ENCODE measurements around the gene CHD8. TPM values are rescaled to one million over a fixed set of nuclear protein-coding genes. Genes with fewer than 3 reads are reported as not detected.

The CHD8 gene
- total and polyA plus RNA-seq, 10 of the 15 experiments (the other 5 are each of a cell fraction or from before 2014, with no cell fraction given): 20.2 to 79.5 (median 35.5) TPM

DNA sequence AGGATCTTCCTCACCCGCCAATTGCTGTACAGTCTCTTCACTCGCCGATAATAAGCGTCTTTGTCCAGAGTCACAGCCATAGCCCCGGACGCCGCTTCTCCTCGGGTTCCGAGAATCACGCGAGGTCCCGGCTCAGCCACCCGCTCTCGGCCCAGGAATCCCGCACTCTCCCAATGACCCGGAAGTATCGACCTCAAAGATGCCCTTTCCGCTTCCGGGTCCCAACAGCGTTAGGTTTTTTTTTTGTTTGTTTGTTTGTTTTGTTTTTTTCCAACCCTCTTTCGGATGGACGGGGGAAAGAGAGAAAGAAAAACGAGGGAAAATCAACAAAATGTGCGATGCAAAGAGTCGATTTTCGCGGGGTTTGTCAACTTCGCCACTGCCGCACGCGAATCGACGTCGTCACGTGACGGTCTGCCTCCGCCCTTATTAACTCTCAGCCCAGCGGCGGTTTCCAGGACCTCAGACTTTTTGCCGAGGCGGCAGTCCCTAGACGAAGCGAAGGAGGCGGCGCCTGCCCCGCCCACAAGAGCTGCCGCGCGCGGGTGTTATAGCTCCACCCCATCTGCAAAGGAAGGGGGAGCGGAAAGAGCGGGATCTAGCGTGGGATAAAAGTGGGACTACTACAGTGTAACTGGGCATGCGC lies 72.0 kb downstream of the CHD8 start, which contains the start of gene SUPT16H (continued):
- TF ChIP-seq, protein P1, sequence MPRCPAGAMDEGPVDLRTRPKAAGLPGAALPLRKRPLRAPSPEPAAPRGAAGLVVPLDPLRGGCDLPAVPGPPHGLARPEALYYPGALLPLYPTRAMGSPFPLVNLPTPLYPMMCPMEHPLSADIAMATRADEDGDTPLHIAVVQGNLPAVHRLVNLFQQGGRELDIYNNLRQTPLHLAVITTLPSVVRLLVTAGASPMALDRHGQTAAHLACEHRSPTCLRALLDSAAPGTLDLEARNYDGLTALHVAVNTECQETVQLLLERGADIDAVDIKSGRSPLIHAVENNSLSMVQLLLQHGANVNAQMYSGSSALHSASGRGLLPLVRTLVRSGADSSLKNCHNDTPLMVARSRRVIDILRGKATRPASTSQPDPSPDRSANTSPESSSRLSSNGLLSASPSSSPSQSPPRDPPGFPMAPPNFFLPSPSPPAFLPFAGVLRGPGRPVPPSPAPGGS (IDR thresholded peaks at IDR 0.05; ENCODE audit: borderline replicate concordance, insufficient read depth, low read depth, low read length, poor library complexity, severe bottlenecking): no peak
- TF ChIP-seq IRF5 (IDR thresholded peaks at IDR 0.05; ENCODE audit: borderline replicate concordance): no peak
- TF ChIP-seq RFX5 (IDR thresholded peaks at IDR 0.05; ENCODE audit: low read depth, low read length): no peak
- no peak for TF ChIP-seq EZH2 (IDR thresholded peaks at IDR 0.05; ENCODE audit: borderline replicate concordance, control insufficient read depth, low read depth, low read length)
- no peak for TF ChIP-seq SMARCA5 (IDR thresholded peaks at IDR 0.05)
- TF ChIP-seq, protein P2, sequence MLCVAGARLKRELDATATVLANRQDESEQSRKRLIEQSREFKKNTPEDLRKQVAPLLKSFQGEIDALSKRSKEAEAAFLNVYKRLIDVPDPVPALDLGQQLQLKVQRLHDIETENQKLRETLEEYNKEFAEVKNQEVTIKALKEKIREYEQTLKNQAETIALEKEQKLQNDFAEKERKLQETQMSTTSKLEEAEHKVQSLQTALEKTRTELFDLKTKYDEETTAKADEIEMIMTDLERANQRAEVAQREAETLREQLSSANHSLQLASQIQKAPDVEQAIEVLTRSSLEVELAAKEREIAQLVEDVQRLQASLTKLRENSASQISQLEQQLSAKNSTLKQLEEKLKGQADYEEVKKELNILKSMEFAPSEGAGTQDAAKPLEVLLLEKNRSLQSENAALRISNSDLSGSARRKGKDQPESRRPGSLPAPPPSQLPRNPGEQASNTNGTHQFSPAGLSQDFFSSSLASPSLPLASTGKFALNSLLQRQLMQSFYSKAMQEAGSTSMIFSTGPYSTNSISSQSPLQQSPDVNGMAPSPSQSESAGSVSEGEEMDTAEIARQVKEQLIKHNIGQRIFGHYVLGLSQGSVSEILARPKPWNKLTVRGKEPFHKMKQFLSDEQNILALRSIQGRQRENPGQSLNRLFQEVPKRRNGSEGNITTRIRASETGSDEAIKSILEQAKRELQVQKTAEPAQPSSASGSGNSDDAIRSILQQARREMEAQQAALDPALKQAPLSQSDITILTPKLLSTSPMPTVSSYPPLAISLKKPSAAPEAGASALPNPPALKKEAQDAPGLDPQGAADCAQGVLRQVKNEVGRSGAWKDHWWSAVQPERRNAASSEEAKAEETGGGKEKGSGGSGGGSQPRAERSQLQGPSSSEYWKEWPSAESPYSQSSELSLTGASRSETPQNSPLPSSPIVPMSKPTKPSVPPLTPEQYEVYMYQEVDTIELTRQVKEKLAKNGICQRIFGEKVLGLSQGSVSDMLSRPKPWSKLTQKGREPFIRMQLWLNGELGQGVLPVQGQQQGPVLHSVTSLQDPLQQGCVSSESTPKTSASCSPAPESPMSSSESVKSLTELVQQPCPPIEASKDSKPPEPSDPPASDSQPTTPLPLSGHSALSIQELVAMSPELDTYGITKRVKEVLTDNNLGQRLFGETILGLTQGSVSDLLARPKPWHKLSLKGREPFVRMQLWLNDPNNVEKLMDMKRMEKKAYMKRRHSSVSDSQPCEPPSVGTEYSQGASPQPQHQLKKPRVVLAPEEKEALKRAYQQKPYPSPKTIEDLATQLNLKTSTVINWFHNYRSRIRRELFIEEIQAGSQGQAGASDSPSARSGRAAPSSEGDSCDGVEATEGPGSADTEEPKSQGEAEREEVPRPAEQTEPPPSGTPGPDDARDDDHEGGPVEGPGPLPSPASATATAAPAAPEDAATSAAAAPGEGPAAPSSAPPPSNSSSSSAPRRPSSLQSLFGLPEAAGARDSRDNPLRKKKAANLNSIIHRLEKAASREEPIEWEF (IDR thresholded peaks at IDR 0.05; ENCODE audit: insufficient replicate concordance, low read depth, low read length): no peak
- TF ChIP-seq TCF7 (IDR thresholded peaks at IDR 0.05; ENCODE audit: borderline replicate concordance): no peak
- TF ChIP-seq SIN3A (IDR thresholded peaks at IDR 0.05; ENCODE audit: low read depth, low read length): peak; percentile 78
- TF ChIP-seq, protein P3, sequence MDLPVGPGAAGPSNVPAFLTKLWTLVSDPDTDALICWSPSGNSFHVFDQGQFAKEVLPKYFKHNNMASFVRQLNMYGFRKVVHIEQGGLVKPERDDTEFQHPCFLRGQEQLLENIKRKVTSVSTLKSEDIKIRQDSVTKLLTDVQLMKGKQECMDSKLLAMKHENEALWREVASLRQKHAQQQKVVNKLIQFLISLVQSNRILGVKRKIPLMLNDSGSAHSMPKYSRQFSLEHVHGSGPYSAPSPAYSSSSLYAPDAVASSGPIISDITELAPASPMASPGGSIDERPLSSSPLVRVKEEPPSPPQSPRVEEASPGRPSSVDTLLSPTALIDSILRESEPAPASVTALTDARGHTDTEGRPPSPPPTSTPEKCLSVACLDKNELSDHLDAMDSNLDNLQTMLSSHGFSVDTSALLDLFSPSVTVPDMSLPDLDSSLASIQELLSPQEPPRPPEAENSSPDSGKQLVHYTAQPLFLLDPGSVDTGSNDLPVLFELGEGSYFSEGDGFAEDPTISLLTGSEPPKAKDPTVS (IDR thresholded peaks at IDR 0.05; ENCODE audit: low read depth, low read length): no peak
- no peak for TF ChIP-seq JUND (IDR thresholded peaks at IDR 0.05; ENCODE audit: low read depth, low read length)
- no peak for TF ChIP-seq CBX5 (IDR thresholded peaks at IDR 0.05; ENCODE audit: low read depth)
- TF ChIP-seq DPF2 (IDR thresholded peaks at IDR 0.05): no peak
- peak in 1 of 2 experiments; percentile 35; a peak in 3 of 4 replicates for TF ChIP-seq IKZF2 (IDR thresholded peaks at IDR 0.05)
- peak; percentile 68 for TF ChIP-seq NR2C2 (IDR thresholded peaks at IDR 0.05; ENCODE audit: borderline replicate concordance, control insufficient read depth, insufficient read length, low read depth)
- peak; percentile 28 for TF ChIP-seq SIX5 (IDR thresholded peaks at IDR 0.05; ENCODE audit: low read depth, low read length, severe bottlenecking)
- no peak for TF ChIP-seq ESRRA (IDR thresholded peaks at IDR 0.05; ENCODE audit: low read length)
- TF ChIP-seq MTA3 (IDR thresholded peaks at IDR 0.05; ENCODE audit: borderline replicate concordance, low read length): no peak
- TF ChIP-seq, protein P4, sequence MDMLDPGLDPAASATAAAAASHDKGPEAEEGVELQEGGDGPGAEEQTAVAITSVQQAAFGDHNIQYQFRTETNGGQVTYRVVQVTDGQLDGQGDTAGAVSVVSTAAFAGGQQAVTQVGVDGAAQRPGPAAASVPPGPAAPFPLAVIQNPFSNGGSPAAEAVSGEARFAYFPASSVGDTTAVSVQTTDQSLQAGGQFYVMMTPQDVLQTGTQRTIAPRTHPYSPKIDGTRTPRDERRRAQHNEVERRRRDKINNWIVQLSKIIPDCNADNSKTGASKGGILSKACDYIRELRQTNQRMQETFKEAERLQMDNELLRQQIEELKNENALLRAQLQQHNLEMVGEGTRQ (IDR thresholded peaks at IDR 0.05; ENCODE audit: borderline replicate concordance, low read depth, low read length): peak; percentile 89
- TF ChIP-seq NFIC (IDR thresholded peaks at IDR 0.05; ENCODE audit: low read depth, low read length): peak; percentile 22; the same call in 1 of the 2 replicates
- TF ChIP-seq CEBPB (IDR thresholded peaks at IDR 0.05; ENCODE audit: borderline replicate concordance in 1 of 2, low read depth in 2 of 2, low read length in 2 of 2): no peak

Data from GM12878 (cell line).